HK-2 (cell line): ENCODE measurements around the gene COL4A1.

Experiments
- DNase-seq: peaks from one replicate; pipeline ENCODE4 v3.0.0-alpha.2; 2018; ENCODE audit not compliant: unreplicated experiment

Gene COL4A1

GRCh38 chr13:110306960-110307766 lies at the start of gene COL4A1, which contains the start of gene COL4A2:
COL4A1 (minus strand) TSS chr13:110307157; CDS start chr13:110307027, 130 bp downstream.
COL4A2 (plus strand) TSS chr13:110307284; CDS start chr13:110307904, 620 bp downstream.
- DNase-seq = peak; percentile 65

- DNase-seq = no peak
Measured at GRCh38 chr13:110356362-110356761, 49.4 kb upstream of the COL4A1 start.

- DNase-seq = no peak
Measured at GRCh38 chr13:110354715-110355473, 47.9 kb upstream of the COL4A1 start.

- DNase-seq = no peak
Measured at GRCh38 chr13:110354123-110354627, 47.2 kb upstream of the COL4A1 start.

- no peak for DNase-seq
Measured at GRCh38 chr13:110353339-110353977, 46.5 kb upstream of the COL4A1 start.

GRCh38 chr13:110352735-110353134 lies 45.8 kb upstream of the COL4A1 start:
- no peak for DNase-seq

GRCh38 chr13:110351636-110352420 lies 44.9 kb upstream of the COL4A1 start:
- no peak for DNase-seq

GRCh38 chr13:110350509-110350908 lies 43.6 kb upstream of the COL4A1 start:
- DNase-seq = no peak

GRCh38 chr13:110350049-110350448 lies 43.1 kb upstream of the COL4A1 start:
- DNase-seq = no peak

- no peak for DNase-seq
Measured at GRCh38 chr13:110349239-110349638, 42.3 kb upstream of the COL4A1 start.

GRCh38 chr13:110348309-110349105 lies 41.5 kb upstream of the COL4A1 start:
- no peak for DNase-seq

GRCh38 chr13:110347535-110348308 lies 40.8 kb upstream of the COL4A1 start:
- peak; percentile 83 for DNase-seq

- DNase-seq = no peak
Measured at GRCh38 chr13:110347088-110347487, 40.1 kb upstream of the COL4A1 start.

GRCh38 chr13:110346661-110347067 lies 39.7 kb upstream of the COL4A1 start:
- peak; percentile 41 for DNase-seq

GRCh38 chr13:110345701-110346100 lies 38.7 kb upstream of the COL4A1 start:
- DNase-seq = no peak

- DNase-seq = no peak
Measured at GRCh38 chr13:110345266-110345665, 38.3 kb upstream of the COL4A1 start.

- DNase-seq = no peak
Measured at GRCh38 chr13:110344320-110344719, 37.4 kb upstream of the COL4A1 start.

GRCh38 chr13:110343241-110343865 lies 36.4 kb upstream of the COL4A1 start:
- DNase-seq = no peak

GRCh38 chr13:110342474-110342873 lies 35.5 kb upstream of the COL4A1 start:
- DNase-seq = no peak
